NCI-H2196 treated with DMSO at 0.1 percent for 48 hours (cell line): Measurements from ENCODE around the gene KCNQ2.
"Not testable (repeated sequence)": the region's sequence is repeated elsewhere in the genome, so short reads cannot be mapped to it uniquely, and the experiment has no call there.

ENCODE experiments used
- DNase-seq: peaks from one replicate; lab custom pipeline; 2025; ENCODE audit not compliant: unreplicated experiment; lab: John Stamatoyannopoulos, UW

The KCNQ2 gene

DNA sequence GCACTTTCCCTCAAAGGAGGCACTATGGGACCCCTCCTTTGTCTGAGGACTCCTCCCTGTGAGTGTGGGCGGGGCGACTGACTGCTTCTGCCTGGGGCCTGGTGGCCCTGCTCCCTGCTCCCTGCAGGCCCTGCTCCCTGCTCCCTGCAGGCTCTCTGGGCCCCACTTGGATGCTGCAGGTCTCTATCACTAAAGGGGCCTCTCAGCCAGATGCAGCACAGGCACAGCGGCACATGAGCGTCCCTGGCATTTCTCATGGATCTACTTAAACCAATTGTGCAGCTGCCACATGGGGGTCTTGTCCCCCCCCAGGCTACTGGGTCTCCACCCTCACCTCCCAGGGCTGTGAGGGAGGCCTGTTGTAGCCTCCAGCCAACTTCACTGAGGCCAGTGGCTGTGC lies 18.6 kb upstream of the KCNQ2 start:
- no peak for DNase-seq

DNA sequence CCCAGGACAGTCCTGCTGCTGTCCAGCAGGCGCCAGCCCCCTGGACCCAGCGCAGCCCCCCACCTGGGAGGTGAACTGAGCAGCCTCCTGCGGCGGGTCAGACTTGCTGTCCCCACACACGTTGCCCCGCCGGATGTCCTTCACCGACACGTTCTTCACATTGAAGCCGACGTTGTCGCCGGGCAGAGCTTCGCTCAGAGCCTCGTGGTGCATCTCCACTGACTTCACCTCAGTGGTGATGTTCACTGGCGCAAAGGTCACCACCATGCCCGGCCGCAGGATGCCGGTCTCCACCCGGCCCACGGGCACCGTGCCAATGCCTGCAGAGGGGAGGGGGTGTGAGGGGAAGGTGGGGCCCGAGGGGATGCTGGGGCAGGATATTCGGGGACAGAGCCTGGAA lies 18.0 kb upstream of the KCNQ2 start:
- DNase-seq, result no peak

DNA sequence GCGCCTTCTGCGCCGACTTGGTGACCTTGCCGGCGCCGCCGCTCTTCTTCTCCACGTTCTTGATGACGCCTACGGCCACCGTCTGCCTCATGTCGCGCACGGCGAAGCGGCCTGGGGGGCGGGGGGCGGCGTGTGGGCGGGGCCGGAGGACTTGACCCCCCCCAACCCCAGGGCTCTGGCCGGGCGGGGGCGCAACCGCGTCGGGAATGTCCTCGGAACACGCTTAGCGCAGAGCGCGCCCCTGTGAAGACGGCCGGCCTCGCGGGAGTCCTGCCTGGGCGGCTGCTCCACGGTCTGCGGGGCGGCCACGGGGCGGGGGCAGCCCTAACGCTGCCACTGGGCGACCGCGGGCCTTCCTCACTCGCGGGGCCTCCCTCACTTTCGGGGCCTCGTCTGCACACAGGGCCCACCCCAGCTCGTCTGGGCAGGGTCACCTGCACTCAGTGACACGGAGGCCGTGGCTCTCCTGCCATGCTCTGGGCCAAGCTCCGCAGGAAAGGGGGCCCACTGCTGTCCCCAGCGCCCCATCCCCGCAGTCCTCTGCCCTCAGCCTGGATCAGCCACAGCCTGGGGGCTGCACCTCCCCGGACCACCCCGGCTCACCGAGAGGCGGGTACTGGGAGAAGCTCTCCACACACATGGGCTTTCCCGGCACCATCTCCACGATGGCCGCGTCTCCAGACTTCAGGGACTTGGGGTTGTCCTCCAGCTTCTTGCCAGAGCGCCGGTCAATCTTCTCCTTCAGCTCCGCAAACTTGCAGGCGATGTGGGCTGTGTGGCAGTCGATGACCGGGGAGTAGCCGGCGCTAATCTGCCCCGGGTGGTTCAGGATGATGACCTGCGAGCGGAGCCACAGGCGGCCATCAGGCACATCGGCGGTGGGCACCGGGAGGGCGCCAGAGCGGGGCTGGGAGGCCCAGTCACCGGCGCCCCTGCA lies 16.1 kb upstream of the KCNQ2 start:
- DNase-seq, result no peak

DNA sequence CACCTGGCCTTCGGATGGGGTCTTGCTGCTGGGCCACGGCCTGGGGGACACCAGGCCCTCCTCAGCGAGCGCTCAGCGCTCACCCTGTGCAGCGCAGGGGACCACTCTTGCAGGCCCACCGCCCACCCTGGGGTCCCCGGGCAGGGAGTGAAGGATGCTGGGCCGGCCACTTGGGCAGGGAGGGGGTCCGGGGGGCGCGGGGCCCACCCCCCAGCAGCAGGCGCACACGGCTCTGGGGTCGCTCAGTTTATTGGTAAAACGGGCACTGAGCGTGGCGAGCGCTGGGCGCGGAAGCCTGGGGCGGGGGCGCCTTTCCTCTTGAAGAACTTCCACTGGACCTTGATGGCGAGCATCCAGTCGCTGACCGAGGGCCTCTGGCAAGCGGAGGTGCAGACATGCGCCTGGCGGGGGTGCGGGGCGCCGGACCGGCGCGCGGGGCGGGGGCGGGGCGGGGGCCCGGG lies 15.4 kb upstream of the KCNQ2 start:
- DNase-seq, result no peak

GRCh38 chr20:63487116-63487764 lies 14.8 kb upstream of the KCNQ2 start:
- DNase-seq, result no peak

DNA sequence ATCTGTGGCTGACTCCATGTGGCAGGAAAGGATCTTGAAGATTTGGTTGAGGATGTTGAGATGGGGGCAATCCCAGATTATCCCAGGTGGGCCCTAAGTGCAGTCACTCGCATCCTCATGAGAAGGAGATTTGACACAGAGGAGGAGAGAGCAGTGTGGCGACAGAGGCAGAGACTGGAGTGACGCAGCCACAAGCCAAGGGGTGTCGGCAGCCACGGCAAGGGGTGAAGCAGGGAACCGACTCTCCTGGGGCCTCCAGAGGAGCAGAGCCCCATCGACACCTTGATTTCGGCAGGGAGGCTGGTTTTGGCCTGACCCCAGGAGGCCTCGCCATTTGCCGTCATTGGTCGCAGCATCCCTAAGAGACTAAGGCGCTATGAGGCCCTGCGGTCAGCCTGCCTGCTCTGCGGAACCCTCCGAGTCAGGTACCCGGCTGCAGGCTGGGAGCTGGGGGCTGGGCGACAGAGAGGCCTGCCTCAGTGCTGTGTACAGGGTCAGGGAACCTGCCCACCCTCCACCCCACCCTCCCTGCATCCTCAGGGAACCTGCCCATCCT lies 13.9 kb upstream of the KCNQ2 start:
- DNase-seq, result no peak

DNA sequence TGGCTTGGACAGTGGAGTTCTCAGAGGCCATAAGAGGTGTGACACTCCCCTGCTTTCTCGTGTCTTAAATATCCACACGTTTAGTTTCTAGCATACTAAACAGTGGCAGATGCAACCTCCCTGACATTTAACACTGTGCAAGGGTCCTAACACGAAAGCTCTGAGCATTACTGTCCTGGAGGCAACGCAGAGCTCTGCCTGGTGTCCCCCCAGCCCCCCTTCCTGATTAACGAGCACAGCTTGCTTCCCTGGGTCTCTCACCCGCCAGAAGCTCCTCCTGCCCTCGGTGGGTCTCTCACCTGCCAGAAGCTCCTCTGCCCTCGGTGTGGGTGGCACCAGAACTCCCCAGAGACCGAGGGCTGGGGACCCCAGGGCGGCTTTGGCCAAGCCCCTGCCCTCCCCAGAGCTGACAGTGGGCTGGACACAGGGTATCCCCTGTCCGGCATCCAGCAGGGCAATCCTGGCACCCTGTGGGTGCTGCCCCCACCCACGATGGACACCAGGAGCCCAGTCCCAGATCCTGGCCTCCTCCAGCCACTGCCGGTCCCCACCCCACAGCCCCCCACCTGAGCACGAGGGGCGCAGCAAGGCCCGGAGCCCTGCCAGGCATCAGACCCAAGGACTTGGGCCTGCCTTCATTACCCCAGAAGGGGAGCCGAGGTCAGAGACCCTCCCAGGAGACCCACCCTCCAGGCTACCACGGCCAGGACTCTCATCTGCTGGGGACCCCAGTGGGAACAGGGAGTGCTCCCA lies 12.4 kb upstream of the KCNQ2 start:
- no peak for DNase-seq

GRCh38 chr20:63484236-63484635 lies 11.8 kb upstream of the KCNQ2 start:
- DNase-seq, result no peak

DNA sequence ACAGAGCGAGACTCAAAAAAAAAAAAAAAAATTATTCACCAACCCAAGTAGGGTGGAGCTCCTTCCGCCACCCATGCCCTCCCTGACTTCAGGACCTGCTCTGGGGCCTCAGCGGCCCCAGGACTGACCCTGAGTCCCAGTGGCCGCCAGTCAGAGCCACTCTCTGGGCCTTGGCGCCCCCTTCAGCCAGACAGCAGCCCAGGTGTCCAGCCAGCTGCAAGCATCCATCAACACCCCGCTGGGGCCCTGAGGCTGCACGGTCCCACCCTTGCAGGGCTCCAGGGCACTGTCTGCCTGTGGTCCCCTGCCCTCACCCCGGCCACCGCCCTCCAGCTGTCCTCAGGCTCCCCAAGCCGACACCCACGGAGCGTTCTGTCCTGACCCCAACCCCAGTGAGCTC lies 11.4 kb upstream of the KCNQ2 start:
- DNase-seq, result no peak

- DNase-seq, result no peak
These were observed 9.6 kb upstream of the KCNQ2 start for GRCh38 chr20:63482021-63482587.

DNA sequence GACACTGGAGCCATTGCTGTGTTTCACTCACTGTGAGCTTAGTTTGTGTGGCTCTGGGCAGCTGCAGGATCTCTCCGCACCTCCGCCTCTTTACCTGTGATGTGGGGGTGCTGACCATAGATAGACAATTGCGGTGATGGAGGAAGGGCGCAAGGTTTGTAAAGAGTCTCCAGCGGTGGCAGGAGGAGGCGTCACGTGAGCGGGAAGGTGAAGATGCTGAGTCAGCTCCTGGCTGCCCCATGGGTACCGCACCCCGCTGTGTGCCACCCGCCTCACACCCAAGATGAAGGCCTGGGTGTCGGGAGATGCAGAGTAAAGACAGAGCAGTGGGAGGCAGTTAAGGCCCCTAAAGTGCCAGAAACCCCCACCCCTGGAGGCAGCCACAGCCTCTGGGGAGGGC lies 9.0 kb upstream of the KCNQ2 start:
- DNase-seq, result no peak

DNA sequence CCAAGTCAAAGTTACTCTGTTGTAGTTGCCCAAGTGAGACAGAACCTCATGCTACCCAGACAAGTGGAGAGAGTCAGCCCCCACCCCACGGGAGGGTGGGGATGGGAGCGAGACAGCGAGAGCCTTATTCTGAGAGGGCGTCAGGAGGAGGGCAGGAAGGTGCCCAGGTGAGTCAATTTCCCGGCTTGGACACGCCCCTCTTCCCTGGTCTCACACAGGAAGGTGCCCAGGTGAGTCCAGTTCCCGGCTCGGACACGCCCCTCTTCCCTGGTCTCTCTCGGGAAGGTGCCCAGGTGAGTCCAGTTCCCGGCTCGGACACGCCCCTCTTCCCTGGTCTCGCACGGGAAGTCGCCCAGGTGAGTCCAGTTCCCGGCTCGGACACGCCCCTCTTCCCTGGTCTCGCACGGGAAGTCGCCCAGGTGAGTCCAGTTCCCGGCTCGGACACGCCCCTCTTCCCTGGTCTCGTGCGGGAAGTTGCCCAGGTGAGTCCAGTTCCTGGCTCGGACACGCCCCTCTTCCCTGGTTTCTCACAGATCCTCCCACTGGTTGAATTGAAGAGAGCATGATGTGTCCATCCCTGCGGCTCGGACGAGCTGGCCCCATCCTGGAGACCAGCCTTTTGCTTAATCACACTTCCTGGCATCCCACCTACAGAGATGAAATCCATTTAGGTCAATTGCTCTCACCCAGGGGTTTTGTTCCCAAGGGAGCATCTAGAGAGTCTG lies 7.4 kb upstream of the KCNQ2 start:
- DNase-seq, result not testable (repeated sequence)

GRCh38 chr20:63478346-63479302 lies 6.2 kb upstream of the KCNQ2 start:
- no peak for DNase-seq

DNA sequence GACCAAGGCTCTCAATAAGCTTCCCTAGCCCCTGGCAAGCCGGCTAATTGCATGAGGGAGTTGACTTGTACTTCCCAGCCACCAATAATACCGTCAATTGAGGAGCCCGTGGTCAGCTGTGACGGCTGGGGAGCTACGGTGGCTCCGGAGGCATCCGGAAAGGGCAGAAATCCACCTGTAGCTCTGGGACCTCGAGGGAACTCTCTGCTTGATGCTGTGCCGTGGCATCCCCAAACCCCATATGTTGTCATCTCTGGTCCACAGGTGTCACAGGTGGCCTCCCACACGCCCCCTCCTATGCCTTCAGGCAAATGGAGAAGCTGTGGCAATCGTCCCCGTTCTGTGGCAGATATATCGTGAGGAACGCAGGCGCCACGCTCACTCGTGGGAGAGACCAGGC lies 5.5 kb upstream of the KCNQ2 start:
- no peak for DNase-seq

GRCh38 chr20:63477061-63477616 lies 4.7 kb upstream of the KCNQ2 start:
- no peak for DNase-seq

DNA sequence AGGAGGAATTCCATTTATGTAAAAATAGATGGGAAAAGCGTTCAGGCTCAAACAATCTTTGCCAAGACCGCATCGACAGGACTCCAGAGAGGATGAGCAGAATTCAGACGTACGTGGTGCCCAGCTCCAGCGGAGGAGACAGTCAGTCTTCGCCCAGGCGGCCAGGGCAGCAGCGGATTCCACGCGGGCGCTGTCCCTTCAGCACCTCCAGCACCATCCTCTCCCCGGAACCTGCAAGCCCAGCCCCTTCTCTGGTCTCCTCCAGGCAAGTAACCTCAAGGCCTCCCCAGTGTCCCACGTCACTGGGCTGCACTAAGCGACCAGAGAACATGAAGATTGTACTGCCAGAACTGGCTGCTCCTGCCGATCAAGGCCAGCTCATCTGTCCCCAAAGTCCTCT lies 2.8 kb upstream of the KCNQ2 start:
- DNase-seq, result no peak

GRCh38 chr20:63473555-63474449 lies 1.3 kb upstream of the KCNQ2 start:
- no peak for DNase-seq

DNA sequence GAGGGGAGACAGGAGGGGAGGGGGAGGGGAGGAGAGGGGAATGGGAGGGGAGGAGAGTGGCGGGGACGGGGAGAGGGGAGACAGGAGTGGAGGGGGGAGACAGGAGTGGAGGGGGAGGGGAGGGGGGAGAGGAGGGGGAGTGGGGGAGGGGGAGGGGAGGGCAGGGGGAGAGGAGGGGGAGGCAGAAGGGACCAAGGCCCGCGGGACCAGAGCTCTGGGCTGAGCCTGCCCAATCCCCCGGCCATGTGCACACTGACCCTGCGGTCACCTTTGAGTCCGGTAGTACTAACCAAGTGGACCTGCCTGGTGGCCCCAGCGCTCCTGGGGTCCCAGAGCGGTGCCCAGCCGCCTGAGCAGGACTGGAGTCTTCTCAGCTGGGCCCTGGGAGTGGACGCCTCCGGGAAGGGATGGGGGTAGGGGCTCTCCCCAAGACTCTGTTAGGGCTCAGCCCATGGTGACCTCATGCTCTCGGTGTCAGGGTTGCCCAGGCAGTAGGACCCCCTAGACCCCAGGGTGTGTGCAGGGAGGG lies 471 bp upstream of the KCNQ2 start:
- DNase-seq, result no peak
